ENCODE measurements around the gene HOXC6.

Gene HOXC6

DNA sequence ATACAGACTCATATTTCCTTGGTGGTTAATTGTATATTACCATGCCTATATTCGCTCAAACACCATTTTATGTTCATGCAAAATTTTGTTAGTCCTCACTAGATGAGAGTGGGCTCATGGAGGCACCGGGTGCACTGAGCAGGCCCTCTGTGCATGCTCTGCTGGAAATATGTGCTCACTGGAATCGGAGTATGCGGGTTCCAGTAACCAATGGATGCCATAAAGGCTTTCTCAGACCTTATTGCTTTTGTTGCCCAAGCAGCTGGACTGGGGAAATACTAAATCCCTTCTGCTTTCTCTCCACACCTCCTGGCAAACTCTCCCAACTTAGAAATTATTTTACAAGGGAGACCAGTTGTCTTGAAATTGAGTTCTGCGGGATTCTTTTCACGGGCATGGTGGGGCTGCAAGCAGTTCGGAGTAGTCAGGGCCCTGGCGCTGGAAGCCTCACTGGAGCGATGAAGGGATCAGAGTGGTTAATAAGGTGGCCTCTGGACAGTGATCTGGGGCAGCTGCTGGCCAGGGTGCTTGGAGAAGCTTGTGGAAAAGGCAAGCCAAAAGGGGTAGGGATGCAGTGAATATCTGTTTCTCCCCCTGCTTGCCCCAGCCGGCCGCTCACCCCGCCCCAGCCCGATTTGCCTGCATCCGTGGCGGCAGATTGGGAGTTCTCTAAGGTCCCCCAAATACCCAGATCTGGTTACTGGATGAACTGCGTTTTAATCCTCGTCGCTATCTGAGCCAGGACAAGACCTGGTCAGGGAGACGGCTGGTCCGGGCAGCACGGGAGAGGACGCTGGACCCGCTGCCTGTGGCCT, 7.4 kb upstream of the HOXC6 start:
- Histone ChIP-seq H3K36me3 (ENCODE audit: control insufficient read depth, insufficient read depth, low read length) (no peaks in the 10 kb centered on the region), H3K27me3 (replicated peaks; ENCODE audit: control insufficient read depth, insufficient read depth, low read length) (0 out of 2 replicates have a peak, but pooled peaks cover 1% of the 10 kb centered on the region), H3K4me3 (replicated peaks; ENCODE audit: low read depth, low read length) (no peak overlapping the region; the same call in 1 of the 2 replicates)
- DNase-seq (ENCODE audit: extremely low read depth, insufficient read length): no peak
- TF ChIP-seq, protein P1, sequence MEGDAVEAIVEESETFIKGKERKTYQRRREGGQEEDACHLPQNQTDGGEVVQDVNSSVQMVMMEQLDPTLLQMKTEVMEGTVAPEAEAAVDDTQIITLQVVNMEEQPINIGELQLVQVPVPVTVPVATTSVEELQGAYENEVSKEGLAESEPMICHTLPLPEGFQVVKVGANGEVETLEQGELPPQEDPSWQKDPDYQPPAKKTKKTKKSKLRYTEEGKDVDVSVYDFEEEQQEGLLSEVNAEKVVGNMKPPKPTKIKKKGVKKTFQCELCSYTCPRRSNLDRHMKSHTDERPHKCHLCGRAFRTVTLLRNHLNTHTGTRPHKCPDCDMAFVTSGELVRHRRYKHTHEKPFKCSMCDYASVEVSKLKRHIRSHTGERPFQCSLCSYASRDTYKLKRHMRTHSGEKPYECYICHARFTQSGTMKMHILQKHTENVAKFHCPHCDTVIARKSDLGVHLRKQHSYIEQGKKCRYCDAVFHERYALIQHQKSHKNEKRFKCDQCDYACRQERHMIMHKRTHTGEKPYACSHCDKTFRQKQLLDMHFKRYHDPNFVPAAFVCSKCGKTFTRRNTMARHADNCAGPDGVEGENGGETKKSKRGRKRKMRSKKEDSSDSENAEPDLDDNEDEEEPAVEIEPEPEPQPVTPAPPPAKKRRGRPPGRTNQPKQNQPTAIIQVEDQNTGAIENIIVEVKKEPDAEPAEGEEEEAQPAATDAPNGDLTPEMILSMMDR (IDR thresholded peaks at IDR 0.05; ENCODE audit: insufficient read depth, low read length, poor library complexity, severe bottlenecking): no peak

DNA sequence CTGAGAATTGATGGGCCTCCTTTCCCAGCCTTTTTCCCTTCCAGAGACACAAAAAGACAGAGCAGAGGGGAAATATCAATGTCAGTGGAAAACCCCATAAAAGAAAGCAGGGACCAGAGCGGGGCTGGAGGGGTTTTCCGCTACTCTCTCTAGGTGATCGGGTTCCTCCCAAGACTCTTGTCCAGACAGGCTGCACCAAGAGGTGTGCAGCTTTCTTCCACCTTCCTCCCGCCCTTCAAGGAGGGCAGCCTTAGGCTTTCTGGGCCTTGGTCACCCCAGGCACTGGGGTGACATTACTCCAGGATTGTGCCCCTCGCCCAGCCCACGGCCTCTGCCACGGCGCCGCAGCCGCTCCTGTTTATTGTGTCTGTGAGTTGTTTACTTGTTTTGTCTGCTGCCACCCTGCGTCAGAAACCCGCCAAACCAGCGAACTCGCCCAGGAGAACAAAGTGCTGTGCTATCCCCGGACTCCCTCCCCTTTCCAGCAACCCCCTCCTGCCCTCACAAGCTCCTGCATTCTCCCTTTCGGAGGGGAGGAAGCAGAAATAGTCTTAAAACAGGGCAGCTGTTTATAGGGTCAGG, 6.7 kb upstream of the HOXC6 start:
- no peaks in the 10 kb centered on the region for H3K36me3 ChIP-seq (ENCODE audit: control insufficient read depth, insufficient read depth, low read length)
- H3K27me3 ChIP-seq (replicated peaks; ENCODE audit: control insufficient read depth, insufficient read depth, low read length): no peaks in the 10 kb centered on the region
- TF ChIP-seq, protein P1 (IDR thresholded peaks at IDR 0.05; ENCODE audit: insufficient read depth, low read length, poor library complexity, severe bottlenecking): peak; percentile 54
- peak overlapping the region; percentile 30 for H3K4me3 ChIP-seq (replicated peaks; ENCODE audit: low read depth, low read length)
- DNase-seq (ENCODE audit: extremely low read depth, insufficient read length): peak; percentile 64

DNA sequence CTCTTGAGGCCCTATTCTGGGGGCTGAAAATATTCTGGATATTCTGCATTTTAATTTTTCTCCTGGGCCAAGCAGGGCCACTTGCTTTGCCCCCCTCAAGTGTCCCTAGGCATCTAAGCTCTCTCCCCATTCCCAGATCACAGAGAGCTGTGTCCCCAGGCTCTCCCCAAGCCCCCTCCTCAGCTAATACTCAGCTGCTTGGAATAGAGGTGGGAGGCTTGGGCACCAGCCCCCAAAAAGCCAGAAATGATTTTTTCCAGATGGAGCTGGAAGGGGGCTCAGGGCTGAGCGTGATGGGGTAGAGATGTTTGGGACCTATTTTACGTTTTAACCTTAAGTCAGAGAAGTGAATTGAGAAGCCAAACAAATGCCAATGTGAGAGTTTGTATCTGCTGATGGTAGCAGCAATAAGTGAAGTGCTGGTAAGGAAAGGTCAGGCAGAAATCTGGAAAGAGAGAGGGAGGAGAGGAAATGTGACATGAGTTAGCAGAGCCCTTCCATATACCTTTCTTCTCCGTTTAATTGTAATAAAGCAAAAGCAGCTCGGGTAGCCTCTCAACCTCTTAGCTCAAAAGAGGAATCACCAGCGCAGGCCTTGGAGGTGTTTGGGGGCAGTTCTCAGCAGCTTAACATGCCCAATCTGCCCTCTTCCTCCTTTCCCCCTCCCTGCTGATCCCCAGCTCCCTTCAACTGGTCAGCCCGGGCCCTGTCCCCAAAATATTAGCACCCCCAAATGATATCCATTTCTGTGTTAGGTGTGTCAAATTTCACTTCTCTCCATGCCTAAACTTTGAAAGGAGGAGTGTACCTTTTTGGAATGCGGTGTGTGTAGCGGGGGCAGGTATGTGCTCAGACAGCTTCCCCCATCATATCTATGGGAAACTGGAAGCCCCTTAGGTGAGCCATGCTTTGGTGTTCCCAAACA, 5.0 kb upstream of the HOXC6 start:
- Histone ChIP-seq H3K36me3 (ENCODE audit: control insufficient read depth, insufficient read depth, low read length) (no peaks in the 10 kb centered on the region), H3K4me3 (replicated peaks; ENCODE audit: low read depth, low read length) (no peak overlapping the region), H3K27me3 (replicated peaks; ENCODE audit: control insufficient read depth, insufficient read depth, low read length) (no peaks in the 10 kb centered on the region)
- TF ChIP-seq, protein P1 (IDR thresholded peaks at IDR 0.05; ENCODE audit: insufficient read depth, low read length, poor library complexity, severe bottlenecking): no peak
- no peak for DNase-seq (ENCODE audit: extremely low read depth, insufficient read length)

DNA sequence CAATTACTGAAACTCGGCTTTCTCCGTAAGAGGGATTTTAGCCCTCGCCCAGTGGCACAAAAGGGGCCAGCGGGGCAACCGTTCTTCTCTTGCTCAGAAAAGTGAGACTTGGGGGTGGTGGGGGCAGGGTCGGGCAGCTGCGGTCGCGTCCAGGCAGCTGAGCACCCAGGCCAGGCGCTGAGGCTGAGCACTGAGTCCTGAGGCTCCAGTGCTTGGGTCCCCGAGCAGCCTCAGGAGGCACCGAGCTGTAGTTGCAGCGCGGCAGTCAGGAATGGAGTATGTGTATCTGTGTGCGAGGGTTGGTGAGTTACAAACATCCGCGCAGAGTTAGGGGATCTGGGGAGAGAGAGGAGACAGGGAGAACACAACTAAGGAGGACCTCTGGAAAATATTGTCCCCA, 4.1 kb upstream of the HOXC6 start:
- Histone ChIP-seq H3K4me3 (replicated peaks; ENCODE audit: low read depth, low read length) (no peak overlapping the region), H3K27me3 (replicated peaks; ENCODE audit: control insufficient read depth, insufficient read depth, low read length) (no peaks in the 10 kb centered on the region)
- DNase-seq (ENCODE audit: extremely low read depth, insufficient read length): no peak

DNA sequence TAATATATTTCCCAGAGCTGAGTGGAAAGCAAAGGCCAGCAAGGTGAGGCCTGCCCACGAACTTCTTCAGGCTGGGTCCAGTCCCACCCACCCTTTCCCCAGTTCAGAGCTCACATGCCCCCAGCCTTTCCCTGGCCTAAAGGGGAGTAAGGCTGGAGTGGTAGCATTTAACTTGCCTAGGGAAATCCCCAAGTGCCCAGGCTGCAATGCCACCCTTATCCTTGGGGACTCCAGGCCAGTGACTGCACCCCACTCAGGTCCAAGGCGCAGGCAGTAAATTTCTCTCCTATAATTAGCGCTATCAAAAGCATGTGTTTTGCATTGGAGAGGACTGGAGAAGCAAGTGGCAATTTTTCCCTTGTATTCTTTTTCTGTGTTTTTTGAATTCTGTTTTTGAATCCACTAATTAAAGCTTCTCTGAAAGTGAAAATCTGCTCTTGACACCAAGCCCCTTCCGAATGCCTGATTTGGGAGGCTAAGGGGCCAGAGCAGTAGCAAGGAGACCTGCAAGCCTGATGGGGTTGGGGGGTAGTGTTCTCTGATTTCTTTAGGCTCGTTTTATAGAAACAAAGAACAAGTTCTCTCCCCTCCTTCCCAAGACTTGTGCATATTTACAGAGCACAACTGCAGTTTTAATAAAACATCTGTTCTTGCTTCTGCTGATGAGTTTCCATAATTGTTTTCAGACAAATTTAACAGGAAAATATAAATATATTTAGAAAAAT, 3.5 kb upstream of the HOXC6 start:
- Histone ChIP-seq H3K36me3 (ENCODE audit: control insufficient read depth, insufficient read depth, low read length) (no peaks in the 10 kb centered on the region), H3K4me3 (replicated peaks; ENCODE audit: low read depth, low read length) (no peak overlapping the region), H3K27me3 (replicated peaks; ENCODE audit: control insufficient read depth, insufficient read depth, low read length) (no peaks in the 10 kb centered on the region; the same call in 1 of the 2 replicates)
- TF ChIP-seq, protein P1 (IDR thresholded peaks at IDR 0.05; ENCODE audit: insufficient read depth, low read length, poor library complexity, severe bottlenecking): no peak
- no peak for DNase-seq (ENCODE audit: extremely low read depth, insufficient read length)

More for the DNA sequence above, 4.1 kb upstream of the HOXC6 start:
- TF ChIP-seq, protein P1 (IDR thresholded peaks at IDR 0.05; ENCODE audit: insufficient read depth, low read length, poor library complexity, severe bottlenecking): no peak
- no peaks in the 10 kb centered on the region for H3K36me3 ChIP-seq (ENCODE audit: control insufficient read depth, insufficient read depth, low read length)
